Measurements from ENCODE around the gene BEX2. TPM values are rescaled to one million over a fixed set of nuclear protein-coding genes. Genes with fewer than 3 reads are reported as not detected.

BEX2 gene
- total RNA-seq, 1 donor from 2014 or later, result 46.6 TPM

GRCh38 chrX:103279624-103280023 lies 31.2 kb downstream of the BEX2 start:
- TF ChIP-seq CTCF (IDR thresholded peaks at IDR 0.05; ENCODE audit: insufficient read depth, low read length, severe bottlenecking), result no peak
- no peaks in the 10 kb centered on the region for H3K36me3 ChIP-seq (ENCODE audit: control insufficient read depth, insufficient read depth, low read length)
- no peak overlapping the region for H3K4me3 ChIP-seq (ENCODE audit: low read depth, low read length)
- FAIRE-seq, result no peak
- peaks cover 9% of the 10 kb centered on the region for H3K27me3 ChIP-seq (ENCODE audit: control insufficient read depth, insufficient read depth, low read length)
- no peak for DNase-seq (ENCODE audit: low read depth)

DNA sequence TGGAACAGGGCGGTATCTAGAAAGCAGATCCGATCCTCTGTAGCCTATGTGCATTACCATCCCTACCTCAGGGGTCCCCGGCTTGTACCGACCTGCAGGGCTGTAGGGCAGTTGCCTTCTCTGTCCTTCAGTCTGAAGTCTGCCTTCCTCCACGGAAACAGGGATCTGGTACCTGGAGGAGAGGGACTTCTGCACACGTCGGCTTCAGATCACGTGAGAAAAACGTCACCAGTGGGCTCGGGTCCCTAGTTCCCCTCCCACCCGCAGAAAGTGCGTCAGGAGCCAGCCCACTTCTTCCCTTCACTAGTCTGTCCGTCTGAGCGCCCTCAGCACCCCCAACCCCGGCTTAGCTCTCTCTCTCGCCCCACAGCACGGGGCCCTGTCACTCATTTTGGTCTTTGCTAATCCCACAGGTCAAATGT lies 34.2 kb downstream of the BEX2 start, which contains the start of gene TCEAL5:
Gene TCEAL5, minus strand, starts transcription at position 170 of the 422 bp plus-strand sequence. CDS start 2,187 bp downstream, outside the sequence.
- no peaks in the 10 kb centered on the region for H3K36me3 ChIP-seq (ENCODE audit: control insufficient read depth, insufficient read depth, low read length)
- DNase-seq (ENCODE audit: low read depth) (no peak), FAIRE-seq (no peak)
- H3K27me3 ChIP-seq (ENCODE audit: control insufficient read depth, insufficient read depth, low read length), result peaks cover 9% of the 10 kb centered on the region
- no peak for TF ChIP-seq CTCF (IDR thresholded peaks at IDR 0.05; ENCODE audit: insufficient read depth, low read length, severe bottlenecking)
- H3K4me3 ChIP-seq (ENCODE audit: low read depth, low read length), result no peak within 1 kb of the TSS

DNA sequence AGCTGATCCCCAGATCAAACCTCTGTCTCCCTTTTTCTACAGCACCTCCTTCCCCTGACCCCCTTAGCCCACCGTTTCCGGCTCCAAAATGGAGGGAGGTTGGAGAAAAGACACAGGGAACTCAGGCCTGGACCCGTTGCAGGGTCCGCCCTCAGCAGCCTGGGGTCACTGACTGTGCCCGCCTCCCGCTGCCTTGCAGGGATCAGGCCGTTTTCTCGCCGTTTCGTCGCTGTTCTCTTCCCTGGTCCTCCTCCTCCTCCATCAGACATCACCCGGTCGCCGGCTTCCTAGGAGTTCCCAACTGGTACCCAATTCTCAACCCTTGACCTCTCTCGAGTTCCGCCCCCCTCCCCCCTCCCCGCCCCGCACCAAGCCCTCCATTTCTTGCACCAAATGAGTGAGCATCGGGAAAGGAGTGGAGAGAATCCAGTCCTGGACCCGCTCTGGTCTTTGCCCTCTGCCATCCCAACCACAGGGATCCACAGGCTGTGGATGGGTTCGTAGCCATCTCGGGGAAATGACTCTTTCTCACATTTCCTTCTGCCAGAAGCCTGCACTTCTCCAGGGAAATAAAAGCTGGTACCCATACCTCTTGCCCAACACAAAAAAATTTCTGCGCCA lies 34.7 kb downstream of the BEX2 start:
- DNase-seq (ENCODE audit: low read depth) (no peak), FAIRE-seq (no peak)
- TF ChIP-seq CTCF (IDR thresholded peaks at IDR 0.05; ENCODE audit: insufficient read depth, low read length, severe bottlenecking), result no peak
- H3K4me3 ChIP-seq (ENCODE audit: low read depth, low read length), result no peak overlapping the region
- H3K27me3 ChIP-seq (ENCODE audit: control insufficient read depth, insufficient read depth, low read length), result peaks cover 9% of the 10 kb centered on the region
- no peaks in the 10 kb centered on the region for H3K36me3 ChIP-seq (ENCODE audit: control insufficient read depth, insufficient read depth, low read length)

DNA sequence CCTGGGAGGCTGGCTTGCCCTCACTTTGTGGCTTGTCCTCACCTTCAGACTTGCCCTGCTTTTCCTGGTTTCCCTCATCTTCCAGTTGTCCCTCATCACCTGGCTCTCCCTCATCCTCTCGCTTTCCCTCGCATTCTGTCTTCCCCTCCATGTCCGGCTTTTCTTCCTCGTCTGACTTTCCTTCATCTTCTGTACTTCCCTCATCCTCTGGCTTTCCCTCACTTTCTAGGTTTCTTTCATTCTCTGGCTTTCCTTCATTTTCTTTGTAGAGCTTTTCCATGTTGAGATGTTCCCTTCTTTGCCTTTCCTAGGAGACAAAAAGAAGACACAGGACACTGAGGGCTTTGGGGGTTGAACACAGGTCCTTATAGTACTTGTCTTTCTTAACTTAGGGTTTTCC lies 36.5 kb downstream of the BEX2 start:
- no peak for TF ChIP-seq CTCF (IDR thresholded peaks at IDR 0.05; ENCODE audit: insufficient read depth, low read length, severe bottlenecking)
- no peak overlapping the region for H3K4me3 ChIP-seq (ENCODE audit: low read depth, low read length)
- H3K36me3 ChIP-seq (ENCODE audit: control insufficient read depth, insufficient read depth, low read length), result no peaks in the 10 kb centered on the region
- DNase-seq (ENCODE audit: low read depth) (no peak), FAIRE-seq (no peak)
- H3K27me3 ChIP-seq (ENCODE audit: control insufficient read depth, insufficient read depth, low read length), result peaks cover 9% of the 10 kb centered on the region

Other genes starting within 250 kb of the BEX2 start
- not detected in 2 replicates for gene BEX1, start 246.8 kb downstream of the BEX2 start, total RNA-seq
- not detected in 2 replicates for gene NXF3, start 217.8 kb downstream of the BEX2 start, total RNA-seq
- 10.3 and 17.8 TPM in 2 replicates for gene BEX4, start 95.9 kb downstream of the BEX2 start, total RNA-seq
- gene TCEAL8, start 55.8 kb downstream of the BEX2 start, total RNA-seq, result 60.2 and 69.2 TPM in 2 replicates
- not detected in 2 replicates for gene TCEAL5, start 34.2 kb downstream of the BEX2 start, total RNA-seq
- gene TCEAL7, start 19.2 kb upstream of the BEX2 start, total RNA-seq, result 0.77 and 1.1 TPM in 2 replicates
- 46.6 and 66.6 TPM in 2 replicates for gene TCEAL9, start 45.5 kb upstream of the BEX2 start, total RNA-seq
- 94.8 and 129 TPM in 2 replicates for gene BEX3, start 65.5 kb upstream of the BEX2 start, total RNA-seq
- gene RAB40A, start 208.5 kb upstream of the BEX2 start, total RNA-seq, result under 0.01 and 0.13 TPM in 2 replicates

Data from bronchial epithelial cell (primary cell).